K562 (cell line): ENCODE data around the gene HYAL3. TPM values are rescaled to one million over a fixed set of nuclear protein-coding genes. Genes with fewer than 3 reads are reported as not detected.

Source experiments
- ARID2 ChIP-seq: fragments of 450-650 bp; IDR thresholded peaks from 2 replicates; pipeline ENCODE4 v1.6.1; 2017; ENCODE audit warnings: antibody characterized with exemption, mild to moderate bottlenecking
- ATF7 ChIP-seq: fragments of 450-650 bp; IDR thresholded peaks from 2 replicates; pipeline ENCODE4 v1.7.1; 2014; ENCODE audit warnings: mild to moderate bottlenecking, moderate library complexity
- CXXC5 ChIP-seq: fragments of 250-450 bp; sonication (Bioruptor Pico); IDR thresholded peaks from 2 replicates; pipeline ENCODE4 v1.8.0; 2022; ENCODE audit warnings: inconsistent platforms, mild to moderate bottlenecking, moderate library complexity
- GABPA ChIP-seq: fragments of 200-800 bp; sonication (Bioruptor generic); conservative IDR thresholded peaks from 2 replicates; pipeline ENCODE4 v1.6.1; 2016; ENCODE audit warnings: low read depth, missing genetic modification characterization, missing compliant biosample characterization
- KHSRP ChIP-seq: fragments of 450-650 bp; IDR thresholded peaks from 2 replicates; pipeline ENCODE4 v1.6.1; 2017
- LEF1 ChIP-seq: fragments of 450-650 bp; IDR thresholded peaks from 2 replicates; pipeline ENCODE4 v1.6.1; 2016; ENCODE audit warnings: mild to moderate bottlenecking
- MED1 ChIP-seq: sonication (generic); formaldehyde crosslinking; IDR thresholded peaks from 2 replicates; pipeline ENCODE4 v1.8.1; 2023; ENCODE audit warnings: missing genetic modification reagents, borderline replicate concordance
- MTA3 ChIP-seq: fragments of 450-650 bp; formaldehyde crosslinking; IDR thresholded peaks from 2 replicates; pipeline ENCODE4 v1.6.1; 2017; ENCODE audit warnings: mild to moderate bottlenecking, borderline replicate concordance
- NCOA6 ChIP-seq: fragments of 450-650 bp; IDR thresholded peaks from 2 replicates; pipeline ENCODE4 v1.6.1; 2017; ENCODE audit warnings: mild to moderate bottlenecking
- NFIC ChIP-seq: fragments of 450-650 bp; IDR thresholded peaks from 2 replicates; pipeline ENCODE4 v1.6.1; 2017; ENCODE audit warnings: mild to moderate bottlenecking, inconsistent platforms
- POLR2G ChIP-seq: fragments of 200-400 bp; formaldehyde crosslinking; IDR thresholded peaks from 2 replicates; pipeline ENCODE4 v1.6.1; 2017; ENCODE audit warnings: low read depth, mild to moderate bottlenecking, antibody characterized with exemption, low read length, moderate library complexity
- RBFOX2 ChIP-seq: fragments of 200-400 bp; formaldehyde crosslinking; IDR thresholded peaks from 2 replicates; pipeline ENCODE4 v1.6.1; 2017; ENCODE audit warnings: low read depth, mild to moderate bottlenecking, low read length, moderate library complexity
- TOE1 ChIP-seq, 2 experiments: fragments of 450-650 bp in 1 of 2; sonication (generic) in 1 of 2; formaldehyde crosslinking in 1 of 2; IDR thresholded peaks; 2 replicates each; pipeline versions ENCODE4 v1.7.1 to v1.8.0; 2016 to 2022; ENCODE audit warnings: borderline replicate concordance in 2 of 2, mild to moderate bottlenecking in 2 of 2, antibody characterized with exemption in 1 of 2, inconsistent platforms in 1 of 2, low read depth in 1 of 2, missing genetic modification reagents in 1 of 2, moderate library complexity in 1 of 2
- YY1 ChIP-seq, 3 experiments: IDR thresholded peaks; 2 replicates each; pipeline ENCODE4 v1.6.1; 2011; ENCODE audit warnings: low read length in 2 of 3, mild to moderate bottlenecking in 2 of 3, moderate library complexity in 2 of 3, borderline replicate concordance in 1 of 3, control low read depth in 1 of 3, low read depth in 1 of 3; ENCODE audit not compliant: insufficient read depth in 3 of 3, insufficient replicate concordance in 2 of 3, control insufficient read depth in 1 of 3, insufficient read length in 1 of 3; ENCODE audit errors: extremely low read depth in 1 of 3
- ZNF133 ChIP-seq: fragments of 250-450 bp; sonication (Bioruptor Pico); IDR thresholded peaks from 2 replicates; pipeline ENCODE4 v1.4.0; 2020; ENCODE audit warnings: mild to moderate bottlenecking
- polyA plus RNA-seq, 8 experiments: library from polyadenylated mRNA; depleted of rRNA in 4 of 8; stranded (reverse) in 5 of 8; unstranded in 3 of 8; fragments of >200 nt; fragmentation: Nextera tagmentation in 2 of 8; fragmentation: Illumina TruSeq in 1 of 8; extraction: Ambion mirVana in 2 of 8; extraction: Trizol in 1 of 8; gene quantifications; 2 replicates each; pipeline versions ENCODE4 v1.2.1 to v1.2.3, GENCODE V29; 2011 to 2014; ENCODE audit warnings: inconsistent platforms in 1 of 8, missing spikeins in 1 of 8
- total RNA-seq, 7 experiments: library from RNA; depleted of rRNA in 6 of 7; stranded (reverse); fragments of >200 nt in 6 of 7; fragmentation: Illumina TruSeq in 2 of 7; extraction: Trizol in 2 of 7; gene quantifications; 2 replicates each; pipeline versions ENCODE4 v1.2.1 to v1.2.3, GENCODE V29; 2011 to 2021; ENCODE audit warnings: low replicate concordance in 1 of 7
- TF ChIP-seq, protein P1 (sequence below): fragments of 450-650 bp; IDR thresholded peaks from 2 replicates; pipeline ENCODE4 v1.6.1; 2014; ENCODE audit warnings: low read depth, mild to moderate bottlenecking, moderate library complexity, borderline replicate concordance
- TF ChIP-seq, protein P2 (sequence below): sonication (generic); formaldehyde crosslinking; IDR thresholded peaks from 2 replicates; pipeline ENCODE4 v1.8.1; 2023; ENCODE audit warnings: mild to moderate bottlenecking, missing genetic modification reagents

Gene HYAL3
- total and polyA plus RNA-seq, 9 of the 15 experiments (the other 6 are each of a cell fraction or from before 2014, with no cell fraction given), result 0.38 to 9.1 (median 6.8) TPM

DNA sequence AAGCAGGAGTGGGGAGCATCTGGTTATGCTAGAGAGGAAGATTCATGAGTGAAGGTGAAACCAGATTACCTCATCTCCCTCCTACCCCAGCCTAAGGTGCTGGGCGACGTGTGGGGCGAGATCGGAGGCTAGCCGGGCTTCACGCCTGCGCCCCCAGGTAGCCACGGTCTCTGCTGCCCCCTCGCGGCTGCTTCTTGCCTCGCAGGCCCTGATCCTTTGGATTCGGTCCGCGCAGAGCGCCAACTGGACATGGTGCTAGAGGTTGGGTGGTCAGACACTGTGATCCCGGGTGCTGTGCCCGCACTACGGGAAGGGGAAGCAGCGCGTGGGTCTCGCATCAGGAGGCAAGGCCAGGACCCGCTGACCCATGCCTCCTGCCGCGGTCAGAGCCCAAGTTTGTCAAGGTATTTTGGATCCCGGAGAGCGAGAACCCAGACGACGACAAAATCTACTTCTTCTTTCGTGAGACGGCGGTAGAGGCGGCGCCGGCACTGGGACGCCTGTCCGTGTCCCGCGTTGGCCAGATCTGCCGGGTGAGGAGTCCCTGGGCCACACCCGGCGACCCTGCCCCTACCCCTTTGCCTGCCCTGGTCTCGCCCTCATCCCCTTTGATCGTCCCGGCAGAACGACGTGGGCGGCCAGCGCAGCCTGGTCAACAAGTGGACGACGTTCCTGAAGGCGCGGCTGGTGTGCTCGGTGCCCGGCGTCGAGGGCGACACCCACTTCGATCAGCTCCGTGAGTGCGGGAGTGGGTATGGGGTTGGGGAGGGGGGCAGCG lies 26.1 kb downstream of the HYAL3 start (continued):
- no peak for TF ChIP-seq ZNF133 (CRISPR knock-in tag)
- TF ChIP-seq KHSRP, result no peak
- no peak for TF ChIP-seq LEF1
- peak; percentile 86 for TF ChIP-seq ARID2
- peak; percentile 55 for TF ChIP-seq RBFOX2
- TF ChIP-seq NFIC, result peak; percentile 25; the same call in 1 of the 2 replicates
- TF ChIP-seq, protein P1, sequence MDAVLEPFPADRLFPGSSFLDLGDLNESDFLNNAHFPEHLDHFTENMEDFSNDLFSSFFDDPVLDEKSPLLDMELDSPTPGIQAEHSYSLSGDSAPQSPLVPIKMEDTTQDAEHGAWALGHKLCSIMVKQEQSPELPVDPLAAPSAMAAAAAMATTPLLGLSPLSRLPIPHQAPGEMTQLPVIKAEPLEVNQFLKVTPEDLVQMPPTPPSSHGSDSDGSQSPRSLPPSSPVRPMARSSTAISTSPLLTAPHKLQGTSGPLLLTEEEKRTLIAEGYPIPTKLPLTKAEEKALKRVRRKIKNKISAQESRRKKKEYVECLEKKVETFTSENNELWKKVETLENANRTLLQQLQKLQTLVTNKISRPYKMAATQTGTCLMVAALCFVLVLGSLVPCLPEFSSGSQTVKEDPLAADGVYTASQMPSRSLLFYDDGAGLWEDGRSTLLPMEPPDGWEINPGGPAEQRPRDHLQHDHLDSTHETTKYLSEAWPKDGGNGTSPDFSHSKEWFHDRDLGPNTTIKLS, result 0 out of 2 replicates have a peak, but pooled peaks have one; percentile 24
- peak in 1 of 3 experiments; percentile 35 for TF ChIP-seq YY1 (IDR thresholded peaks at IDR 0.05; ENCODE audit: borderline replicate concordance in 1 of 3, control insufficient read depth in 1 of 3, extremely low read depth in 1 of 3, insufficient read depth in 3 of 3, insufficient read length in 1 of 3, insufficient replicate concordance in 2 of 3, low read depth in 1 of 3, low read length in 2 of 3)
- 0 out of 2 replicates have a peak, but pooled peaks have one; percentile 27 for TF ChIP-seq TOE1 (IDR thresholded peaks at IDR 0.05; ENCODE audit: borderline replicate concordance)
- no peak for TF ChIP-seq TOE1 (CRISPR knock-in tag; IDR thresholded peaks at IDR 0.05; ENCODE audit: borderline replicate concordance, low read depth)
- TF ChIP-seq CXXC5 (CRISPR knock-in tag), result peak; percentile 42; the same call in 1 of the 2 replicates
- no peak for TF ChIP-seq MED1
- peak; percentile 82 for TF ChIP-seq ATF7
- peak; percentile 58 for TF ChIP-seq GABPA
- peak; percentile 74; the same call in 1 of the 2 replicates for TF ChIP-seq MTA3
- peak; percentile 66 for TF ChIP-seq POLR2G
- TF ChIP-seq NCOA6, result peak; percentile 84
- TF ChIP-seq, protein P2, sequence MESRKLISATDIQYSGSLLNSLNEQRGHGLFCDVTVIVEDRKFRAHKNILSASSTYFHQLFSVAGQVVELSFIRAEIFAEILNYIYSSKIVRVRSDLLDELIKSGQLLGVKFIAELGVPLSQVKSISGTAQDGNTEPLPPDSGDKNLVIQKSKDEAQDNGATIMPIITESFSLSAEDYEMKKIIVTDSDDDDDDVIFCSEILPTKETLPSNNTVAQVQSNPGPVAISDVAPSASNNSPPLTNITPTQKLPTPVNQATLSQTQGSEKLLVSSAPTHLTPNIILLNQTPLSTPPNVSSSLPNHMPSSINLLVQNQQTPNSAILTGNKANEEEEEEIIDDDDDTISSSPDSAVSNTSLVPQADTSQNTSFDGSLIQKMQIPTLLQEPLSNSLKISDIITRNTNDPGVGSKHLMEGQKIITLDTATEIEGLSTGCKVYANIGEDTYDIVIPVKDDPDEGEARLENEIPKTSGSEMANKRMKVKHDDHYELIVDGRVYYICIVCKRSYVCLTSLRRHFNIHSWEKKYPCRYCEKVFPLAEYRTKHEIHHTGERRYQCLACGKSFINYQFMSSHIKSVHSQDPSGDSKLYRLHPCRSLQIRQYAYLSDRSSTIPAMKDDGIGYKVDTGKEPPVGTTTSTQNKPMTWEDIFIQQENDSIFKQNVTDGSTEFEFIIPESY (CRISPR knock-in tag), result 0 out of 2 replicates have a peak, but pooled peaks have one; percentile 36
